HL-60 (cell line): Measurements from ENCODE around the gene CCDC85A.

ENCODE experiments used
- CTCF ChIP-seq: IDR thresholded peaks from one replicate; pipeline ENCODE4 v1.5.1; 2011; ENCODE audit warnings: low read length, control low read depth, inconsistent platforms; ENCODE audit not compliant: insufficient read depth
- POLR2AphosphoS5 ChIP-seq: IDR thresholded peaks from 2 replicates; pipeline ENCODE4 v1.6.1; 2012; ENCODE audit warnings: low read depth
- TF ChIP-seq, protein P1 (sequence below): IDR thresholded peaks from 2 replicates; pipeline ENCODE4 v1.6.1; 2012; ENCODE audit warnings: low read depth; ENCODE audit not compliant: insufficient replicate concordance

DNA sequence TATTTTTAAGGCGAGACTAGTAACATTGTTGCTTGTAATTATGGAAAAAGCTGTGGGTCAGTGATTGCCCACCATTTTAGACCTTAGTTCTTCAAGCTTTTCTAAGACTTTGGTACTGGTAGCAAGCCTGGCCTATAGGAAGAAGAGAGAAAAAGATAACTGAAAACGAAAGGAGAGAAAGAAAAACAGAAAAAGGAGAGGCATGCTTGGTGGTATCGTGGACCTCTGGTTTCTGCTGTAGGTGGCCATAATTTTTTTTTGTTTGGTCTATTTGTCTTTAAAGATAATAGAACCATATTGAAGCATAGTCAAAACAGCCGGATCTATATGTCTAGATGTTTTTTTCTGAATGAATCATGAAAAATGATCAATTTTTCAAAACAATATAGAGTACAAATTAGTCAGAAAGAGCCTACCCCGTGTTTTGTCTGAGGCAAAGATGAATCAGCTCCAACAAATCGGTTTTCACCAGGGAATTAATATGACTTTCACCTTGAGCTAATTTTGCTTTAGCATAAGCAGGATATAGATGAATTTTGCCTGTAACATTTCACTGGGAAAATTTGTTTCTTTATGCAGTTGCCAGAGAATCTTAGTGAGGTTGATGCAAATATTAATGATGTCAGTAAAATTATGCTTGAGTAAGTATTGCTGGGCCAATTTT is 45.7 kb downstream of the CCDC85A start:
- TF ChIP-seq CTCF = no peak
- no peak for TF ChIP-seq POLR2AphosphoS5
- TF ChIP-seq, protein P1, sequence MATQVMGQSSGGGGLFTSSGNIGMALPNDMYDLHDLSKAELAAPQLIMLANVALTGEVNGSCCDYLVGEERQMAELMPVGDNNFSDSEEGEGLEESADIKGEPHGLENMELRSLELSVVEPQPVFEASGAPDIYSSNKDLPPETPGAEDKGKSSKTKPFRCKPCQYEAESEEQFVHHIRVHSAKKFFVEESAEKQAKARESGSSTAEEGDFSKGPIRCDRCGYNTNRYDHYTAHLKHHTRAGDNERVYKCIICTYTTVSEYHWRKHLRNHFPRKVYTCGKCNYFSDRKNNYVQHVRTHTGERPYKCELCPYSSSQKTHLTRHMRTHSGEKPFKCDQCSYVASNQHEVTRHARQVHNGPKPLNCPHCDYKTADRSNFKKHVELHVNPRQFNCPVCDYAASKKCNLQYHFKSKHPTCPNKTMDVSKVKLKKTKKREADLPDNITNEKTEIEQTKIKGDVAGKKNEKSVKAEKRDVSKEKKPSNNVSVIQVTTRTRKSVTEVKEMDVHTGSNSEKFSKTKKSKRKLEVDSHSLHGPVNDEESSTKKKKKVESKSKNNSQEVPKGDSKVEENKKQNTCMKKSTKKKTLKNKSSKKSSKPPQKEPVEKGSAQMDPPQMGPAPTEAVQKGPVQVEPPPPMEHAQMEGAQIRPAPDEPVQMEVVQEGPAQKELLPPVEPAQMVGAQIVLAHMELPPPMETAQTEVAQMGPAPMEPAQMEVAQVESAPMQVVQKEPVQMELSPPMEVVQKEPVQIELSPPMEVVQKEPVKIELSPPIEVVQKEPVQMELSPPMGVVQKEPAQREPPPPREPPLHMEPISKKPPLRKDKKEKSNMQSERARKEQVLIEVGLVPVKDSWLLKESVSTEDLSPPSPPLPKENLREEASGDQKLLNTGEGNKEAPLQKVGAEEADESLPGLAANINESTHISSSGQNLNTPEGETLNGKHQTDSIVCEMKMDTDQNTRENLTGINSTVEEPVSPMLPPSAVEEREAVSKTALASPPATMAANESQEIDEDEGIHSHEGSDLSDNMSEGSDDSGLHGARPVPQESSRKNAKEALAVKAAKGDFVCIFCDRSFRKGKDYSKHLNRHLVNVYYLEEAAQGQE = no peak
